ENCODE results near the gene POLK.

GRCh38 chr5:75546830-75547229 is 35.1 kb downstream of the POLK start:
- TF ChIP-seq CTCF (IDR thresholded peaks at IDR 0.05; ENCODE audit: low read depth, low read length) (no peak), POLR2A (IDR thresholded peaks at IDR 0.05; ENCODE audit: extremely low read depth, insufficient read length) (no peak), MAX (IDR thresholded peaks at IDR 0.05; ENCODE audit: low read depth, low read length) (no peak), MYC (IDR thresholded peaks at IDR 0.05; ENCODE audit: low read depth, low read length) (no peak)

Data from NB4 (cell line).